Activated CD4-positive, alpha-beta T cell treated with anti-CD3 and anti-CD28 coated beads for 1 hour (primary cell): ENCODE data around the gene MARCHF6.
"Not testable (repeated sequence)": the region's sequence is repeated elsewhere in the genome, so short reads cannot be mapped to it uniquely, and the experiment has no call there.

Experiments used
- DNase-seq: peaks from one replicate; pipeline ENCODE4 v3.0.0-alpha.2; 2020

MARCHF6 gene

GRCh38 chr5:10353241-10354047 is at the start of gene MARCHF6:
Gene MARCHF6 (plus strand): TSS chr5:10353695. CDS start chr5:10353899, 204 bp downstream.
- peak; percentile 93 for DNase-seq

GRCh38 chr5:10303699-10304170 is 49.8 kb upstream of the MARCHF6 start:
- no peak for DNase-seq

GRCh38 chr5:10304932-10305331 is 48.6 kb upstream of the MARCHF6 start:
- DNase-seq: no peak

GRCh38 chr5:10306114-10306513 is 47.4 kb upstream of the MARCHF6 start:
- DNase-seq: no peak

GRCh38 chr5:10306806-10307205 is 46.7 kb upstream of the MARCHF6 start:
- no peak for DNase-seq

GRCh38 chr5:10307206-10308148 is 46.0 kb upstream of the MARCHF6 start, which contains the start of gene CMBL:
Gene CMBL (minus strand): TSS chr5:10307902. CDS start chr5:10290762, 17,140 bp downstream.
- no peak for DNase-seq

GRCh38 chr5:10308844-10309243 is 44.7 kb upstream of the MARCHF6 start:
- DNase-seq: no peak

GRCh38 chr5:10310066-10310779 is 43.3 kb upstream of the MARCHF6 start:
- DNase-seq: no peak

- not testable (repeated sequence) for DNase-seq
Observed at GRCh38 chr5:10310835-10311570, 42.5 kb upstream of the MARCHF6 start.

GRCh38 chr5:10311595-10312425 is 41.7 kb upstream of the MARCHF6 start:
- DNase-seq: no peak

GRCh38 chr5:10315201-10315600 is 38.3 kb upstream of the MARCHF6 start:
- no peak for DNase-seq

- no peak for DNase-seq
Observed at GRCh38 chr5:10315824-10316509, 37.5 kb upstream of the MARCHF6 start.

- DNase-seq: no peak
Observed at GRCh38 chr5:10317825-10318682, 35.4 kb upstream of the MARCHF6 start.

GRCh38 chr5:10319202-10319851 is 34.2 kb upstream of the MARCHF6 start:
- DNase-seq: no peak

- no peak for DNase-seq
Observed at GRCh38 chr5:10320793-10321192, 32.7 kb upstream of the MARCHF6 start.

- no peak for DNase-seq
Observed at GRCh38 chr5:10321882-10322281, 31.6 kb upstream of the MARCHF6 start.

- no peak for DNase-seq
Observed at GRCh38 chr5:10323588-10324488, 29.7 kb upstream of the MARCHF6 start.
